NB4 (cell line): ENCODE data around the gene PDE4D.
"Not testable (repeated sequence)": the region's sequence is repeated elsewhere in the genome, so short reads cannot be mapped to it uniquely, and the experiment has no call there.

ENCODE experiments used
- DNase-seq: peaks from one replicate; pipeline ENCODE4 v3.0.0; 2010; ENCODE audit warnings: low read depth
- H3K4me3 ChIP-seq: one replicate; pipeline ENCODE4 v1.5.1; 2011; ENCODE audit warnings: mild to moderate bottlenecking, low read depth, low read length, moderate library complexity
- CTCF ChIP-seq: IDR thresholded peaks from one replicate; pipeline ENCODE4 v1.5.1; 2012; ENCODE audit warnings: low read depth, low read length
- MAX ChIP-seq: IDR thresholded peaks from 2 replicates; pipeline ENCODE4 v1.6.1; 2011; ENCODE audit warnings: low read depth, low read length
- MYC ChIP-seq: IDR thresholded peaks from 2 replicates; pipeline ENCODE4 v1.6.1; 2011; ENCODE audit warnings: low read depth, low read length
- POLR2A ChIP-seq: IDR thresholded peaks from 2 replicates; pipeline ENCODE4 v1.6.1; 2011; ENCODE audit warnings: mild to moderate bottlenecking; ENCODE audit not compliant: insufficient read length; ENCODE audit errors: extremely low read depth

PDE4D gene

GRCh38 chr5:58963821-58964220 is 929.7 kb downstream of the PDE4D start:
- H3K4me3 ChIP-seq: no peak overlapping the region
- TF ChIP-seq MAX (no peak), MYC (no peak), CTCF (no peak), POLR2A (no peak)
- no peak for DNase-seq

- no peak overlapping the region for H3K4me3 ChIP-seq
- no peak for TF ChIP-seq MYC
- TF ChIP-seq MAX: no peak
- TF ChIP-seq CTCF: no peak
- TF ChIP-seq POLR2A: no peak
- no peak for DNase-seq
These were observed 930.2 kb downstream of the PDE4D start for GRCh38 chr5:58963361-58963760.

- H3K4me3 ChIP-seq: no peak overlapping the region
- TF ChIP-seq MYC: no peak
- TF ChIP-seq MAX: no peak
- TF ChIP-seq POLR2A: no peak
- TF ChIP-seq CTCF: no peak
- DNase-seq: no peak
These were observed 931.8 kb downstream of the PDE4D start for GRCh38 chr5:58961631-58962280.

- TF ChIP-seq CTCF (no peak), POLR2A (no peak), MYC (no peak), MAX (no peak)
- H3K4me3 ChIP-seq: no peak overlapping the region
- DNase-seq: no peak
These were observed 934.8 kb downstream of the PDE4D start for GRCh38 chr5:58958701-58959100.

- not testable (repeated sequence) for DNase-seq, H3K4me3 ChIP-seq
These were observed 940.3 kb downstream of the PDE4D start for GRCh38 chr5:58953218-58953617.

- DNase-seq: no peak
- TF ChIP-seq CTCF: no peak
- no peak for TF ChIP-seq MYC
- TF ChIP-seq MAX: no peak
- H3K4me3 ChIP-seq: no peak overlapping the region
These were observed 943.3 kb downstream of the PDE4D start for GRCh38 chr5:58950224-58950623.
